HCT116 (cell line): ENCODE results near the gene HHLA2. TPM values are rescaled to one million over a fixed set of nuclear protein-coding genes. Genes with fewer than 3 reads are reported as not detected.

ENCODE experiments used
- ATAC-seq: fragments of 200-7000 bp; cut with Tn5 transposase; 2 replicates; pipeline ENCODE4 v1.9.1; 2020; ENCODE audit warnings: mild to moderate bottlenecking, moderate library complexity
- BruUV-seq: library from RNA; stranded (reverse); fragments of 400-500 nt; replicated peaks from 2 replicates; lab custom pipeline; 2021; lab: Mats Ljungman, UMichigan
- CTCF ChIA-PET: fragments of 300-600 bp; sonication (Branson Sonifier 250); formaldehyde crosslinking; loops from one replicate; lab custom pipeline; 2021; ENCODE audit warnings: antibody characterized with exemption; lab: Charles Lee
- POLR2A ChIA-PET: fragments of 300-600, 350-600 bp; sonication (Branson Sonifier 250); formaldehyde crosslinking; loops from one replicate; lab custom pipeline; 2021; ENCODE audit warnings: antibody characterized with exemption; lab: Charles Lee
- RAD21 ChIA-PET, 2 experiments: fragments of 300-600 bp; sonication (Branson Sonifier 250); formaldehyde crosslinking; loops; one replicate each; lab custom pipeline; 2023; ENCODE audit warnings: low total read pairs in 2 of 2; ENCODE audit not compliant: uncharacterized antibody in 2 of 2, unreplicated experiment in 2 of 2, low non-redundant PET in 1 of 2; lab: Charles Lee
- DNase-seq: peaks from one replicate; pipeline ENCODE4 v3.0.0-alpha.2; 2010; ENCODE audit warnings: low read depth, low spot score
- H2AFZ ChIP-seq: fragments of 200-600 bp; shearing (Covaris generic), sonication (generic); 2 replicates; pipeline ENCODE4 v1.6.1; 2017; ENCODE audit warnings: low read depth, mixed run types, mixed read lengths, antibody characterized with exemption, low read length; ENCODE audit not compliant: poor library complexity, severe bottlenecking
- H3K27ac ChIP-seq: 2 replicates; pipeline ENCODE4 v1.5.1; 2012; ENCODE audit warnings: low read depth, low read length
- H3K27me3 ChIP-seq: fragments of 200-600 bp; sonication (generic); 2 replicates; pipeline ENCODE4 v1.6.1; 2016; ENCODE audit warnings: mixed run types, low read length, mixed read lengths; ENCODE audit not compliant: insufficient read depth
- H3K36me3 ChIP-seq, 2 experiments: fragments of 200-500 bp in 1 of 2; fragments of 200-600 bp in 1 of 2; sonication (Bioruptor generic) in 1 of 2; sonication (generic) in 1 of 2; 2 replicates each; pipeline versions ENCODE4 v1.5.1 to v1.6.1; 2014 to 2016; ENCODE audit warnings: low read length in 2 of 2, inconsistent platforms in 1 of 2, mixed read lengths in 1 of 2, mixed run types in 1 of 2; ENCODE audit not compliant: insufficient read depth in 2 of 2, control insufficient read depth in 1 of 2
- H3K4me1 ChIP-seq, 2 experiments: fragments of 200-600 bp in 1 of 2; sonication (generic) in 1 of 2; 2 replicates each; pipeline versions ENCODE4 v1.5.1 to v1.6.1; 2012 to 2017; ENCODE audit warnings: low read length in 2 of 2, inconsistent platforms in 1 of 2, mild to moderate bottlenecking in 1 of 2, mixed read lengths in 1 of 2, mixed run types in 1 of 2, moderate library complexity in 1 of 2; ENCODE audit not compliant: insufficient read depth in 2 of 2, control insufficient read depth in 1 of 2
- H3K4me2 ChIP-seq: fragments of 200-600 bp; sonication (generic); 2 replicates; pipeline ENCODE4 v1.6.1; 2017; ENCODE audit warnings: mixed run types, low read length, mixed read lengths
- H3K4me3 ChIP-seq, 2 experiments: fragments of 200-600 bp in 1 of 2; sonication (generic) in 1 of 2; replicated peaks in 1 of 2; 2 replicates each; pipeline ENCODE4 v1.5.1; 2011 to 2016; ENCODE audit warnings: low read length in 2 of 2, control low read depth in 1 of 2, low read depth in 1 of 2, mild to moderate bottlenecking in 1 of 2, mixed read lengths in 1 of 2, mixed run types in 1 of 2
- H3K79me2 ChIP-seq: fragments of 200-600 bp; sonication (generic); 2 replicates; pipeline ENCODE4 v1.6.1; 2017; ENCODE audit warnings: mild to moderate bottlenecking, mixed run types, low read length, moderate library complexity, mixed read lengths; ENCODE audit not compliant: insufficient read depth
- H3K9ac ChIP-seq: fragments of 200-600 bp; sonication (generic); 2 replicates; pipeline ENCODE4 v1.6.1; 2016; ENCODE audit warnings: low read length, mixed read lengths
- H3K9me2 ChIP-seq: fragments of 200-600 bp; sonication (generic), shearing (Covaris generic); 2 replicates; pipeline ENCODE4 v1.6.1; 2017; ENCODE audit warnings: mixed run types, mild to moderate bottlenecking, moderate library complexity; ENCODE audit not compliant: insufficient read depth
- H3K9me3 ChIP-seq, 2 experiments: fragments of 200-500 bp in 1 of 2; fragments of 200-600 bp in 1 of 2; sonication (Bioruptor generic) in 1 of 2; sonication (generic) in 1 of 2; 2 replicates each; pipeline ENCODE4 v1.6.1; 2014 to 2017; ENCODE audit warnings: low read length in 2 of 2, mixed read lengths in 2 of 2, inconsistent platforms in 1 of 2, low read depth in 1 of 2, mild to moderate bottlenecking in 1 of 2, mixed run types in 1 of 2, moderate library complexity in 1 of 2; ENCODE audit not compliant: control insufficient read depth in 1 of 2, insufficient read depth in 1 of 2
- H4K20me1 ChIP-seq: fragments of 200-600 bp; sonication (generic), shearing (Covaris generic); 2 replicates; pipeline ENCODE4 v1.6.1; 2017; ENCODE audit warnings: mixed run types, mild to moderate bottlenecking, moderate library complexity; ENCODE audit not compliant: insufficient read depth
- CEBPB ChIP-seq: IDR thresholded peaks from 2 replicates; pipeline ENCODE4 v1.6.1; 2012; ENCODE audit warnings: low read depth
- CTCF ChIP-seq, 3 experiments: fragments of 200-600 bp in 1 of 3; sonication (generic) in 1 of 3; IDR thresholded peaks in 2 of 3; conservative IDR thresholded peaks in 1 of 3; 2 replicates each; pipeline ENCODE4 v1.5.1; 2012 to 2017; ENCODE audit warnings: low read depth in 2 of 3, low read length in 2 of 3, antibody characterized with exemption in 1 of 3, borderline replicate concordance in 1 of 3, control low read depth in 1 of 3, mild to moderate bottlenecking in 1 of 3, mixed read lengths in 1 of 3, mixed run types in 1 of 3, moderate library complexity in 1 of 3; ENCODE audit not compliant: insufficient read depth in 1 of 3
- EGR1 ChIP-seq: IDR thresholded peaks from 2 replicates; pipeline ENCODE4 v1.6.1; 2012; ENCODE audit warnings: low read depth
- EZH2phosphoT487 ChIP-seq: fragments of 200-600 bp; IDR thresholded peaks from 2 replicates; pipeline ENCODE4 v1.6.1; 2018; ENCODE audit warnings: antibody characterized with exemption, borderline replicate concordance
- JUND ChIP-seq: IDR thresholded peaks from 2 replicates; pipeline ENCODE4 v1.6.1; 2012
- POLR2A ChIP-seq: IDR thresholded peaks from 2 replicates; pipeline ENCODE4 v1.7.0; 2011; ENCODE audit warnings: borderline replicate concordance; ENCODE audit not compliant: insufficient read depth, insufficient read length; ENCODE audit errors: extremely low read depth
- POLR2AphosphoS5 ChIP-seq: IDR thresholded peaks from 2 replicates; pipeline ENCODE4 v1.6.1; 2011; ENCODE audit warnings: mild to moderate bottlenecking, low read depth, low read length, moderate library complexity
- RAD21 ChIP-seq: IDR thresholded peaks from 2 replicates; pipeline ENCODE4 v1.6.1; 2012; ENCODE audit warnings: low read depth, mild to moderate bottlenecking
- SIN3A ChIP-seq: IDR thresholded peaks from 2 replicates; pipeline ENCODE4 v1.6.1; 2012; ENCODE audit warnings: low read depth
- SP1 ChIP-seq: IDR thresholded peaks from 2 replicates; pipeline ENCODE4 v1.6.1; 2012; ENCODE audit warnings: low read depth
- SRF ChIP-seq: IDR thresholded peaks from 2 replicates; pipeline ENCODE4 v1.6.1; 2012; ENCODE audit warnings: low read depth
- TCF7L2 ChIP-seq: IDR thresholded peaks from 2 replicates; pipeline ENCODE4 v1.7.0; 2011; ENCODE audit warnings: borderline replicate concordance, inconsistent platforms; ENCODE audit not compliant: insufficient read depth, insufficient read length; ENCODE audit errors: extremely low read depth
- YY1 ChIP-seq: IDR thresholded peaks from 2 replicates; pipeline ENCODE4 v1.6.1; 2011; ENCODE audit warnings: low read length, low read depth, moderate library complexity, mild to moderate bottlenecking; ENCODE audit not compliant: insufficient replicate concordance; ENCODE audit errors: extremely low read depth
- ZBTB33 ChIP-seq: IDR thresholded peaks from 2 replicates; pipeline ENCODE4 v1.6.1; 2011; ENCODE audit warnings: mild to moderate bottlenecking, low read length, moderate library complexity; ENCODE audit not compliant: insufficient replicate concordance; ENCODE audit errors: extremely low read depth
- ZFX ChIP-seq: fragments of 450-650 bp; IDR thresholded peaks from 2 replicates; pipeline ENCODE4 v1.6.1; 2017
- intact Hi-C: fragments of 100-400 bp; cut with micrococcal nuclease; formaldehyde crosslinking; loops from 2 replicates; pipeline ENCODE4 v1.10.0; 2022
- total RNA-seq: library from RNA; stranded (reverse); gene quantifications from one replicate; pipeline ENCODE4 v1.2.1, GENCODE V29; 2021; ENCODE audit not compliant: unreplicated experiment
- TF ChIP-seq, protein P1 (sequence below): IDR thresholded peaks from 2 replicates; pipeline ENCODE4 v1.6.1; 2012; ENCODE audit warnings: low read depth
- TF ChIP-seq, protein P2 (sequence below): IDR thresholded peaks from 2 replicates; pipeline ENCODE4 v1.6.1; 2012

Gene HHLA2
- total RNA-seq, 1 experiment from 2014 or later: not detected

DNA sequence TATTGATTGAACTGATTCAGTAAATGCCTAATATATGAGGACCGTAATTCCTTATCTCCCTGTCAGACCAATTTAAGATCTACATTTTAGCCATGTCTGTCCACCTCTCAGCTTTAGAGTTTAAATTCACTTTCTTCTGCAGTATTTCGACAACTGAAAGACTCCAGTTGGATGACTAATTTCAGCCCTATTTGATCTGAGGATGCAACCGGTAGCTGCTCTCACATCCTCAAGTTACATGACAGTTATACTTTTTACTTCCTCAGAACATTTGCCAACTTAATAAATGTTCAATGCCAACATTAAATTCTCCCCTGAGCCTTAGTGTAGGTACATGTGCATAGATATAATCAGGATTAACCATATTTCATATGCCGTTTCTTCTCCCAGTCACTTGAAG lies 2.5 kb upstream of the HHLA2 start (continued):
- TF ChIP-seq EZH2phosphoT487 (no peak), SRF (no peak)

DNA sequence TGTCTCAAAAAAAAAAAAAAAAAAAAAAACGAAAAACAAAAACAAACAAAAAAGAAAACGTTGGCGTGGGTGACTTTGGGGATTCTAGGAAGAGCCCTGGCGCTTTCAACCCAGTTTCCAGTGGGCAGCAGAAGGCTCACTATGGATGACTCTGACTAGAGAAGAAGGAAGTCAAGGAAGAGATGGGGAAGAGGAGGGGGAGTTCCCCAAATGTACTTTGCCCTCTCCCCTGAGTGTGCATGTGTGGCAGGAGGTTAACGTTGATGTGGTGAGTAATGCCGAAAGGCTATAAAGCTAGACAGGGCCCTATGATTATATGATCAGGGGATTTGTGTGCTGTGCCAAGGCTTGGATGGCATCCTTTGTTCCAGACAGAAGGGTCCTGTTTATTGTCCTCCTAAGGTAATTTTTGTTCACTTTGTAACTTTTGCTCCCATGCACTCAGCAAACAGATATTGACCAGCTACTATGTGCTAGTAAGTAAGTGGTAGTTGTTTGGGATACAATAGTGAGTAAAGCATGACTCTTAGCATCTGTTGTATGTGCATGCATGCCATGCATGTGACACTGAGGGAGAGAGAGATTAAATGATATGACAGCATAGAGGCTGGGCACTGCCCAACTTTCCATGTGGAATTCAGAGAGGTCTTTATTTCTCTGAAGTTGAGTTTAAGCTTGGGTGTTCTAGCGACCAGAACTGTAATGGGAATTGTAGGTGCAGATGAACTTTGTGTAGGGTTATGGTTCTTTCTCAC lies 750 bp upstream of the HHLA2 start:
- H3K27me3 ChIP-seq: no peaks in the 10 kb centered on the region
- no peak overlapping the region for H3K4me3 ChIP-seq
- no TSS peak for BruUV-seq
- no peak overlapping the region for H3K4me2 ChIP-seq
- POLR2A ChIA-PET: no interaction called here
- CTCF ChIA-PET: no interaction called here
- no peaks in the 10 kb centered on the region for H3K36me3 ChIP-seq
- no peaks in the 10 kb centered on the region for H3K79me2 ChIP-seq
- H3K4me1 ChIP-seq: no peaks in the 10 kb centered on the region
- H3K9ac ChIP-seq: no peak overlapping the region
- H2AFZ ChIP-seq: no peak overlapping the region
- no peaks in the 10 kb centered on the region for H3K9me3 ChIP-seq
- ATAC-seq (no peak), DNase-seq (no peak)
- no peak for TF ChIP-seq YY1
- no peak for TF ChIP-seq TCF7L2
- TF ChIP-seq, protein P1, sequence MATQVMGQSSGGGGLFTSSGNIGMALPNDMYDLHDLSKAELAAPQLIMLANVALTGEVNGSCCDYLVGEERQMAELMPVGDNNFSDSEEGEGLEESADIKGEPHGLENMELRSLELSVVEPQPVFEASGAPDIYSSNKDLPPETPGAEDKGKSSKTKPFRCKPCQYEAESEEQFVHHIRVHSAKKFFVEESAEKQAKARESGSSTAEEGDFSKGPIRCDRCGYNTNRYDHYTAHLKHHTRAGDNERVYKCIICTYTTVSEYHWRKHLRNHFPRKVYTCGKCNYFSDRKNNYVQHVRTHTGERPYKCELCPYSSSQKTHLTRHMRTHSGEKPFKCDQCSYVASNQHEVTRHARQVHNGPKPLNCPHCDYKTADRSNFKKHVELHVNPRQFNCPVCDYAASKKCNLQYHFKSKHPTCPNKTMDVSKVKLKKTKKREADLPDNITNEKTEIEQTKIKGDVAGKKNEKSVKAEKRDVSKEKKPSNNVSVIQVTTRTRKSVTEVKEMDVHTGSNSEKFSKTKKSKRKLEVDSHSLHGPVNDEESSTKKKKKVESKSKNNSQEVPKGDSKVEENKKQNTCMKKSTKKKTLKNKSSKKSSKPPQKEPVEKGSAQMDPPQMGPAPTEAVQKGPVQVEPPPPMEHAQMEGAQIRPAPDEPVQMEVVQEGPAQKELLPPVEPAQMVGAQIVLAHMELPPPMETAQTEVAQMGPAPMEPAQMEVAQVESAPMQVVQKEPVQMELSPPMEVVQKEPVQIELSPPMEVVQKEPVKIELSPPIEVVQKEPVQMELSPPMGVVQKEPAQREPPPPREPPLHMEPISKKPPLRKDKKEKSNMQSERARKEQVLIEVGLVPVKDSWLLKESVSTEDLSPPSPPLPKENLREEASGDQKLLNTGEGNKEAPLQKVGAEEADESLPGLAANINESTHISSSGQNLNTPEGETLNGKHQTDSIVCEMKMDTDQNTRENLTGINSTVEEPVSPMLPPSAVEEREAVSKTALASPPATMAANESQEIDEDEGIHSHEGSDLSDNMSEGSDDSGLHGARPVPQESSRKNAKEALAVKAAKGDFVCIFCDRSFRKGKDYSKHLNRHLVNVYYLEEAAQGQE: no peak
- TF ChIP-seq EZH2phosphoT487: no peak
- no peak for TF ChIP-seq ZBTB33
- no peak for TF ChIP-seq EGR1
- TF ChIP-seq JUND: no peak
- no peak for TF ChIP-seq CEBPB
- TF ChIP-seq CTCF (IDR thresholded peaks at IDR 0.05 in 2 of 3, conservative IDR thresholded peaks at IDR 0.05 in 1 of 3; ENCODE audit: borderline replicate concordance in 1 of 3, insufficient read depth in 1 of 3, low read depth in 2 of 3, low read length in 2 of 3): no peak
- no peak for TF ChIP-seq SRF
- no peak for TF ChIP-seq RAD21
- no peak for TF ChIP-seq SIN3A
- TF ChIP-seq POLR2A: no peak
- TF ChIP-seq, protein P2, sequence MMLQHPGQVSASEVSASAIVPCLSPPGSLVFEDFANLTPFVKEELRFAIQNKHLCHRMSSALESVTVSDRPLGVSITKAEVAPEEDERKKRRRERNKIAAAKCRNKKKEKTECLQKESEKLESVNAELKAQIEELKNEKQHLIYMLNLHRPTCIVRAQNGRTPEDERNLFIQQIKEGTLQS: no peak
- TF ChIP-seq POLR2AphosphoS5: no peak
- no peak for TF ChIP-seq ZFX
- TF ChIP-seq SP1: no peak
- RAD21 ChIA-PET: no interaction called here
- no peaks in the 10 kb centered on the region for H4K20me1 ChIP-seq
- H3K9me2 ChIP-seq: no peaks in the 10 kb centered on the region
- intact Hi-C loops: no loop called here
- H3K27ac ChIP-seq: no peak overlapping the region
